Activated CD4-positive, alpha-beta T cell treated with anti-CD3 and anti-CD28 coated beads, Interleukin-2, amount 10 ng/mL, durations not matched to agents 24 days and 14 days (primary cell): Measurements from ENCODE around the gene NDUFAF3. TPM values are rescaled to one million over a fixed set of nuclear protein-coding genes. Genes with fewer than 3 reads are reported as not detected.

Source experiments
- DNase-seq: peaks from one replicate; pipeline ENCODE4 v3.0.0; 2022
- H3K27ac Mint-ChIP-seq: one replicate; pipeline ENCODE4 v1.8.0; 2022; ENCODE audit warnings: mild to moderate bottlenecking, mixed read lengths
- H3K27me3 Mint-ChIP-seq: one replicate; pipeline ENCODE4 v1.8.0; 2022; ENCODE audit warnings: mixed read lengths
- H3K36me3 Mint-ChIP-seq: one replicate; pipeline ENCODE4 v1.8.0; 2022; ENCODE audit warnings: low read depth, mild to moderate bottlenecking, mixed read lengths
- H3K4me1 Mint-ChIP-seq: one replicate; pipeline ENCODE4 v1.8.0; 2021; ENCODE audit warnings: mixed read lengths
- H3K4me3 Mint-ChIP-seq: one replicate; pipeline ENCODE4 v1.8.0; 2022; ENCODE audit warnings: mild to moderate bottlenecking, moderate library complexity, mixed read lengths
- H3K9me3 Mint-ChIP-seq: one replicate; pipeline ENCODE4 v1.8.0; 2021; ENCODE audit warnings: mixed read lengths
- intact Hi-C: fragments of 100-400 bp; cut with micrococcal nuclease; formaldehyde crosslinking; loops from one replicate; pipeline ENCODE4 v1.15.1; 2023
- total RNA-seq: library from RNA; stranded (reverse); gene quantifications from 2 replicates; pipeline ENCODE4 v1.2.3, GENCODE V29; 2022

Gene NDUFAF3
- total RNA-seq, 1 donor from 2014 or later: 123 TPM

DNA sequence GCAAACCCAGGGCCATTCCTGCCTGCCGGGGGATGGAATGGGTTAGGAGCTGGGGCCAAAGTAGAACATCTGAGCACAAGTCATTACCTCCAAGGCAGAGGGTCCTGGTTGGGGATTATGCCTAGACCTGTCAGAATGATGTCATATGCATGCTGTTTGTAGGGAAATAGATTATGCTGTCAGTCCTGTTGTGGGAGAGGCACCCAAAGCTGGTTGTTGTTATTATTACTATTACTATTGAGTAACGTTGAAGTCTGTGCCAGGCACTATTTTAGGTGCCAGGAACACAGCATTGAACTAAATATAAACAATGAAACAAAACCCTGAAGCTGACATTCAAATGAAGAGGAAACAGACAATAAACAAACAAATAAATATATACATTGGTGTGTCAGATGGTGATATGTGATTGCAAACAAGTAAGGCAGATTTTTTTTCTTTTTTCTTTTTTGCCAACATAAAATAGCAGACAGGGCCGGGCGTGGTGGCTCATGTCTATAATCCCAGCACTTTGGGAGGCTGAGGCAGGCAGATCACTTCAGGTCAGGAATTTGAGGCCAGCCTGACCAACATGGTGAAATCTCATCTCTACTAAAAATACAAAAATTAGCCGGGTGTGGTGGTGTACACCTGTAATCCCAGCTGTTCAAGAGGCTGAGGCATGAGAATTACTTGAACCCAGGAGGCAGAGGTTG lies 29.9 kb upstream of the NDUFAF3 start:
- H3K4me3 Mint-ChIP-seq: peak overlapping the region; percentile 95
- peaks cover 26% of the 10 kb centered on the region for H3K36me3 Mint-ChIP-seq
- intact Hi-C loops: no loop called here
- H3K9me3 Mint-ChIP-seq: no peaks in the 10 kb centered on the region
- no peaks in the 10 kb centered on the region for H3K27me3 Mint-ChIP-seq
- peaks cover 37% of the 10 kb centered on the region for H3K4me1 Mint-ChIP-seq
- peak overlapping the region; percentile 93 for H3K27ac Mint-ChIP-seq
- peak; percentile 56 for DNase-seq

DNA sequence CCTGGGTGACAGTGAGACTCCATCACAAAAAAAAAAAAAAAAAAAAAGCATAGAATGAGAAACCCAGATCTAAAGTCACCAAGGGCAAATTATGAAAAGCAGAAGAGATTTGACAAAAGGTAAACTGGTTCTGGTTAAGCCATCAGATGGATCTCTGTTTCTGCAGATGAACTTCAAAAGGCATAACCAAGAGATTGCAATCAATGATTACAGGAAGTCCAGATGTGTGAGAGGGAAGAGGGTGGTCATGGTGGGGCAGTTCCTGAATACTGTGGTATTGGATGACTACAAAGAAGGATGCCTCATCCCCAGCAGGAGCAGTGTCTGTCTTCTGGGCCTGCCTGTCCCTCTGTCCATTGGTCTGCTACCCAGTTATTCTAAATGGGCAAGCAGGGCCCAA lies 28.1 kb upstream of the NDUFAF3 start:
- DNase-seq: no peak
- H3K27me3 Mint-ChIP-seq: no peaks in the 10 kb centered on the region
- peaks cover 27% of the 10 kb centered on the region for H3K36me3 Mint-ChIP-seq
- no peak overlapping the region for H3K27ac Mint-ChIP-seq
- H3K4me3 Mint-ChIP-seq: no peak overlapping the region
- H3K4me1 Mint-ChIP-seq: peaks cover 32% of the 10 kb centered on the region
- intact Hi-C loops: no loop called here
- H3K9me3 Mint-ChIP-seq: no peaks in the 10 kb centered on the region

DNA sequence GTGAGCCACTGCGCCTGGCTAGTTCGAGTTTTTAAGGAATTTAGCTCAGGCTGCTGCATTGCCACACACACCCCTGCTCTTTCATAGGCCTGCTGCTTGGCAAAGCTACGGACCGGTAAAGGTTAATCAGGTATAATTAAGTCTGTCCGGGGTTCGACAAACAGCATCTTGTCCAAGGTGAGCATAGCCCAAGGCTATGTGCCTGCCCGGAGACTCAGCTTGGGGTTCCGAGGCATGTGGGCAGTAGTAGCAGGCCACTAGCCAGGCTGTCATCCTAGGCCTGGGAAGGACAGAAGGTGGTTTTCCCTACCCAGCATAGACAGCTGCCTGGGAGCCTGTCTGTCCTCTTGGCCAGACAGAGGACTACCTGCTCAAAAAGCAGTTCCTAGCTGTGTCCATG lies 25.3 kb upstream of the NDUFAF3 start:
- Mint-ChIP-seq H3K27ac (no peak overlapping the region), H3K36me3 (peaks cover 20% of the 10 kb centered on the region), H3K4me3 (no peak overlapping the region), H3K27me3 (no peaks in the 10 kb centered on the region), H3K4me1 (peaks cover 15% of the 10 kb centered on the region), H3K9me3 (no peaks in the 10 kb centered on the region)
- no peak for DNase-seq
- intact Hi-C loops: no loop called here

DNA sequence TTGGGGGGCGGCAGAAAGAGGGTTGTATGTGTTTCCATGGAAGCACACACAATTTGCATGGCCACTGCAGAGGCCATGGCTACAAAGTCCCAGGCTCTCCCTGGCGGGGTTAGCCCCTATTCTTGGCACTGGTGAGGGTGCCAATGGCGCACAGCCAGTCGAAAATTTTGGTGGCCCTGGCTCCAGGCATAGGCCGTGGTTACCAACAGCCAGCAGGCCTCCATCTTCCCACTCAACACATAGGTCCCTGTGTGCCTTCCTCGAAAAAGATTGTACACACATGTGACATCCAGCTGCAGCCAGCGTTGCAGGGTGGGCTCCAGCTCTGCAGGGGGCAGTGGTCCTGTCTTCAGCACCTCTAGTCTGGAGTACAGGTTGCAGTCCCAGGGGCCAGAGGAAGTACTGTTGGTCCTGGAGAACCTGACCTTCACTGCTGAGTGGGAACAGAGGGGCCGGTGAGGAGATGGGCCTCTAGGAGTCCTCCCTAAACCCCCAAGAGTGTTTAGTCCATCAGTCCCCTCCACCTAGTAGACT lies 24.8 kb upstream of the NDUFAF3 start:
- H3K36me3 Mint-ChIP-seq: peaks cover 18% of the 10 kb centered on the region
- no peak for DNase-seq
- intact Hi-C loops: no loop called here
- no peaks in the 10 kb centered on the region for H3K27me3 Mint-ChIP-seq
- no peak overlapping the region for H3K27ac Mint-ChIP-seq
- no peak overlapping the region for H3K4me3 Mint-ChIP-seq
- H3K9me3 Mint-ChIP-seq: no peaks in the 10 kb centered on the region
- H3K4me1 Mint-ChIP-seq: peaks cover 12% of the 10 kb centered on the region

DNA sequence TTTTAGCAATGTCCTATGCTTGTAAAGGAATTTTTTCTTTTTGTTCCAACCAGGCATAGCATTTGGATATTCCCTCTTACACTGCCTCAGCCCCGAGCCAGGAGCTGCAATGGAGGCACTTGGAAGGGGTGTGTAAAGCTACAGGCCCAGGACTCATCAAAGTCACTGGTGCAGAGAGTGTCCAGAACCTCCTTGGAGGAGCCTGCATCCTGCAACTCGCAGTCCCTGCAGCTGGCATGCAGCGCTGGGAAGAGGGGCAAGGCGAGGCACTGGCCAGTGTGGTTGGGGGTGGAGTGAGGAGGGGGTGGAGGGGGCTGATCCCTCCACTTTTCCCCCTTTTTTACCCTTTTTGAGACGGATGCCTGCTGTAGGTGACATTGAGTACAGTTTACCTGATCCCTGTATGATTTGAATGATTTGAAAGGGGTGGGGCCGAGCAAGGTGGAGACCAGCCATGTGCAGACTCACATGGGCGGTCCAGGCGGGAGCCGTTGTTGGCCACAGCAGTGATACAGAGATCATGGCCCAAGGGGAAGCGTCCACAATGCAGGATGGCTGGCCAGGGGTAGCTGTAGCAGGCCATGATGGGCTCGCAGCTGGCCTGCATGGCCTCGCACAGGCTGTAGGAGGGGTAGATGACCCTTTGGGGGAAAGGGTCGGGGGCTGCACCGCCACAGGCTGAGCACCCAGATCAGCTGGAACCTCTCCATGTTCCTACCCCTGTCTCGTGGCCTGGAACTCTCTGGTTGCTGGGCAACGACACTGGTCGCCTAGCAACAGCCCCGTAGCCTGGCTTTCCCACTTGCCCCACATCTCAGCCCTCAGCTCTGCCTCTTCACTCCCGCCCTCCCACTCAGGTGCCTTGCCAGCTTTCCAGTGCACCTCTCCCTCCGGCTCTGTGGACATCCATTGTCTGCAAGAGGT lies 23.9 kb upstream of the NDUFAF3 start:
- Mint-ChIP-seq H3K9me3 (no peaks in the 10 kb centered on the region), H3K36me3 (peaks cover 21% of the 10 kb centered on the region), H3K27me3 (no peaks in the 10 kb centered on the region), H3K4me3 (no peak overlapping the region), H3K4me1 (peaks cover 17% of the 10 kb centered on the region), H3K27ac (no peak overlapping the region)
- no peak for DNase-seq
- intact Hi-C loops: no loop called here

DNA sequence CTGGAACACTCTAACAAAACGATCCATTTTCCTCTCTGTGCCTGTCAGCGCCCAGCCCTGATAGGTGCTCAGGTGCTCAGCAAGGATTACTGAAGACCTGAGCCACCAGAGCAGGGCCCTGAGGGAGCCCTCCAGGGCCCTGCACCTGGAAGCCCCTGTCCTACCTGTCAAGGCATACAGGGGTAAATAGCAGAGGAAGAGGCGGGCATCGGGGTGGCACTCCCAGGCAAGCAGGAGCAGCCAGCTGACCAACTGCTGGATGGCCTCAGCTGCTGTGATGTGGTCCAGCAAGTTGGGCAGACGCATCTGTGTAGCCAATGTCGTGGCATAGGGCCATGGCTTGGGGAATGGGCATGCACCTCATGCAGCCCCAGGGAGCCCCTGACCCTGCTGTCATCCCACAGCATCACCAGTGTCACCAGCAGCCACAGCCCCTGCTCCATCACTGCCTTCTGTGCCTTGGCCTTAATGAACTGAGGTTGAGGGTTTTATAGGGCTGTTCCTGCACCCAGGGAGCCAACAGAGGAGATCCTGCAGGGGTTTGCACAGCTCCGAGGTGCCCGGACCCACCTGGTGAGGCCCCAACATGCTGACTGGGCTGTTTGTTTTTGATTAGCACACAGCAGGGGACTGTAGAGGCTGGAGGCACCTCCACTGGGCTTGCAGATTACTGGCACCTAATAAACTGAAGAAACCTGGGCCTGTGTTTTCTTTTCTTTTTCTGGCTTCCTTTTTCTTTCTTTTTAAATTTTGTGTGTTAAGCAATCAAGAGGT lies 22.6 kb upstream of the NDUFAF3 start:
- intact Hi-C loops: no loop called here
- H3K4me3 Mint-ChIP-seq: no peak overlapping the region
- H3K27me3 Mint-ChIP-seq: no peaks in the 10 kb centered on the region
- no peak for DNase-seq
- H3K27ac Mint-ChIP-seq: no peak overlapping the region
- H3K36me3 Mint-ChIP-seq: peaks cover 15% of the 10 kb centered on the region
- no peaks in the 10 kb centered on the region for H3K9me3 Mint-ChIP-seq
- H3K4me1 Mint-ChIP-seq: peaks cover 11% of the 10 kb centered on the region

DNA sequence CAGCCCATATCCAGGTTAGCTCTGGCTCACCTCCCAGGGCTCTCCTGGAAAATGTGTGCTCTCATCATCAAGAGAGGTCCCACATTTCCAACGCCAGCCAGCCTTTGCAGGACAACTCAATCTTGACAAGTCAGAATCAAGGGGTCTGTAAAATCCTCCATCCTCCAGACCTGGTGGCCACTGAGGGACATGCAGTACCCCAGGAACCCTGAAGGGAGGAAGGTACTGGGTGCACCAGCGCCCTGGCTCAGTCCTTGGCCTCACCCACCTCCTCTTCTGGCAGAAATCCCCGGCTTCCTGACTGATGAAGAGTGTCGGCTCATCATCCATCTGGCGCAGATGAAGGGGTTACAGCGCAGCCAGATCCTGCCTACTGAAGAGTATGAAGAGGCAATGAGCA lies 20.8 kb upstream of the NDUFAF3 start:
- no peak for DNase-seq
- no peaks in the 10 kb centered on the region for H3K9me3 Mint-ChIP-seq
- intact Hi-C loops: no loop called here
- H3K36me3 Mint-ChIP-seq: peaks cover 7% of the 10 kb centered on the region
- H3K4me1 Mint-ChIP-seq: peaks cover 7% of the 10 kb centered on the region
- H3K4me3 Mint-ChIP-seq: no peak overlapping the region
- H3K27ac Mint-ChIP-seq: no peak overlapping the region
- H3K27me3 Mint-ChIP-seq: no peaks in the 10 kb centered on the region

DNA sequence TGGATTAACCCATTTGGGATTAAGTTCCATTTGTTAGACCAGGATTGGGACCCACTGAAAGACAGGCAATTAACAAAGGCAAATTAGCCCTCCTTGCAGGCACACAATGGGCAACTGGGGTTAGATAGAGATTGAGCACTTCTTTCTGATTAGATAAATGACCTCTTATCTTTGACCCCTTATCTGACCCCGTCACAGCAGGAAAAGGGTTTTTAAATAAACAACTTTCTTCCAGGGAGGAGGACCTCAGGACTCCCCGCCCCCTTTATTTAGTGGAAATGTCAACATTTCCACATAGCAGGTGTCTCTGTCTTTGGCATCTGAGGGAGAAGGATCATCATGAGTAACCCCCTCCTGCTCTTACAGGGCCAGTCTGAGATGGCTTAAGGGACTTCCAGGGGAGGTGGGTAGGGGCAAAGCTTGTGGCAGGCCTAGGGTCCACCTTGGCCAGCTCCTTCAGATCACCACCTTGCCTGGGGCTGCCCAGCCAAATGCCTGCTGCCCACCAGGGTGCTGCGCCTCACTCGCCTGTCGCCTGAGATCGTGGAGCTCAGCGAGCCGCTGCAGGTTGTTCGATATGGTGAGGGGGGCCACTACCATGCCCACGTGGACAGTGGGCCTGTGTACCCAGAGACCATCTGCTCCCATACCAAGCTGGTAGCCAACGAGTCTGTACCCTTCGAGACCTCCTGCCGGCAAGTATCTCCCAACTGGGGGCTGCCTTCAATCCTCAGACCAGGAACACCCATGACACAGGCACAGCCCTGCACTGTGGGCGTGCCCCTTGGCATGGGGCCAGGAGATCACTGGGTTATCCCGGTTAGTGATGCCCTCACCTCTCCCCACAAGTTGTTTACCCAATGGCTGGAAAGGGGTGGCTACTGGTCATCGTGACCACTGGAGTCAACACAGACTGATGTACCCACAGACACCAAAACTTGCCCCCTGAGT lies 17.3 kb upstream of the NDUFAF3 start:
- Mint-ChIP-seq H3K4me3 (no peak overlapping the region), H3K4me1 (peaks cover 30% of the 10 kb centered on the region), H3K9me3 (no peaks in the 10 kb centered on the region), H3K27ac (no peak overlapping the region), H3K36me3 (peaks cover 7% of the 10 kb centered on the region), H3K27me3 (no peaks in the 10 kb centered on the region)
- intact Hi-C loops: no loop called here
- DNase-seq: no peak

DNA sequence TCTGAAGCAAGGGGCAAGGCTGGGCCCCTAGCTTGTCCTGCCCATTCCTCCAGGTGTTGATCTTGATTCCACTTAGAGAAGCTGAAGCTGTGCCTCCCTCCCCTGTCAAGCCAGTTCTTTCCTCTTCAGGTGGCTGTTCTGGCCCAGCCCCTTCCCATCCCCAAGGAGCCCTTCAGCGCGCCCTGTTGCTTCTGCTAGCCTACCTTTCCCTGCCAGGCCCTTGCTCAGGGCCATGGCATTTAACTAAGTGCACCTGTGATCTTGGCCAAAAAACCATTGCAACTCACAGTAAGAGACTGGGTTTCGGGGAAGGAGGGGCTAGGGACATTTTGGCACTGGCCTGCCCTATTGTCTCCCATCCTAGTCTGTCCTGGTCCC lies 16.6 kb upstream of the NDUFAF3 start:
- peaks cover 30% of the 10 kb centered on the region for H3K4me1 Mint-ChIP-seq
- no peak overlapping the region for H3K27ac Mint-ChIP-seq
- DNase-seq: no peak
- H3K27me3 Mint-ChIP-seq: no peaks in the 10 kb centered on the region
- H3K9me3 Mint-ChIP-seq: no peaks in the 10 kb centered on the region
- intact Hi-C loops: no loop called here
- peaks cover 7% of the 10 kb centered on the region for H3K36me3 Mint-ChIP-seq
- H3K4me3 Mint-ChIP-seq: no peak overlapping the region

DNA sequence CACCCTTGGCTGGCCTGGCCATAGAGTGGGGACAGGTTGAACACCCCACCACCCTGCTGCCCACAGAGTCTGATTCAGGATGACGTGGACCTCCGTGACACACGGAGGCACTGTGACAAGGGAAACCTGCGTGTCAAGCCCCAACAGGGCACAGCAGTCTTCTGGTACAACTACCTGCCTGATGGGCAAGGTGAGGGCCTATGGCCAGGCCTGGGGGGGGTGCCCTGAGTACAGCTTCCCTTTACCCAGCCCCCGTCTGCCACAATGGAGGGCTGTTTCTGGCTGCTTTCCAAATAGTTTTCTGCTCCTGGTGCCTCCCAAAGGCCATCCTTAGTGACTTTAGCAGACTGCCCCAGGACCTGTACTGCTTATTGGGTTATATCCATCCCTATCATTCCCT lies 15.9 kb upstream of the NDUFAF3 start:
- Mint-ChIP-seq H3K36me3 (peaks cover 7% of the 10 kb centered on the region), H3K27me3 (no peaks in the 10 kb centered on the region), H3K9me3 (no peaks in the 10 kb centered on the region), H3K4me3 (peak overlapping the region; percentile 94), H3K27ac (peak overlapping the region; percentile 99), H3K4me1 (peaks cover 30% of the 10 kb centered on the region)
- no peak for DNase-seq
- intact Hi-C loops: no loop called here

DNA sequence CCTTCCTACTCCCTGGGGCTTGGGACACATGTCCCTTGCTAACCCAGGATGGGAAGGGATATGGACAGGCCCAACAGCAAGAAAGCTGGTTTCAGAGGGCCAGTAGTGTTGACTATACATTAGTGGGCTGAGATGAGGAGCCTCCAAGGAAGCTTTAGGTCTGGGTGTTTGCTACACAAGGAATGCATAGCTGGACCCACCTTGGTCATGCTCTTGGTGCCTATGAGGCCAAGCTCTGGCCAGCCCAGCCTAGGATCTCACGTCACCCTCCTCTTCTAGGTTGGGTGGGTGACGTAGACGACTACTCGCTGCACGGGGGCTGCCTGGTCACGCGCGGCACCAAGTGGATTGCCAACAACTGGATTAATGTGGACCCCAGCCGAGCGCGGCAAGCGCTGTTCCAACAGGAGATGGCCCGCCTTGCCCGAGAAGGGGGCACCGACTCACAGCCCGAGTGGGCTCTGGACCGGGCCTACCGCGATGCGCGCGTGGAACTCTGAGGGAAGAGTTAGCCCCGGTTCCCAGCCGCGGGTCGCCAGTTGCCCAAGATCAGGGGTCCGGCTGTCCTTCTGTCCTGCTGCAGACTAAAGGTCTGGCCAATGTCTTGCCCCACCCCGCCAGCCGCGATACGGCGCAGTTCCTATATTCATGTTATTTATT lies 15.4 kb upstream of the NDUFAF3 start:
- H3K27me3 Mint-ChIP-seq: no peaks in the 10 kb centered on the region

DNA sequence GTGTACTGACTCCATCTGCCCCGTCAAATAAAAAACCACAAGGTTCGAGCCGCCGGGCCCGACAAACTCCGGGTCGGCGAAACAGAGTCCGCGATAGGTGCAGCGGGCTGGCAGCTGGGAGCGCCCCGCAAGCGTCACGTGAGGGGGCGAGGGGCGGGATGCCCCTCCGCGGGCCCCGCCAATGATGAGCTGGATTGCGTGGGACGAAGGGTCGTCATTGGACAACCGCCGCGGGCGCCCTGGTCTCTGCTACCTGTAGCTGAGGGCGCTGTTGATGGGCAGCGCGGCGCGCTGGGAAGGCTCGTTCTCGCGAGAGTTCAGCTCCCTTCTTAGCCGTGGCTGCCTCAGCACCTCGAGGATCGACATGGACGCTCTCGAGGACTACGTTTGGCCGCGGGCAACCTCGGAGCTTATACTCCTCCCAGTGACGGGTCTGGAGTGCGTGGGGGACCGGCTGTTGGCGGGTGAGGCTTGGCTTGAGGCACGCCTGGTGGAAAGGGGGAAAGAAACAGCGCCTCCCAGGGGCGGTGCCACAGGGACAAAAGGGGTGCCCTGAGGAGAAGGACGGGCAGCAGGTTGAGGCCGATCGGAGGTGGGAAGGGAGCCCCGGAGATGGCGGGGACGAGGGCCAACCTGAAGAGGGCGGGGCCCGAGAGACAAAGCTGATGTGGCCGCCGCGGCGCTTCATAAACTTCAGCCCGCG lies 14.7 kb upstream of the NDUFAF3 start, which contains the start of gene WDR6:
Gene WDR6 (plus strand): TSS at position 324 of the 703 bp plus-strand sequence. CDS start 41 bp downstream, at position 365.
- DNase-seq: peak; percentile 99
- intact Hi-C loops: loop anchor here (1.0 kb wide), 3 partner anchors 11 to 87 kb away; partner anchors contain the start of genes DALRD3 and QRICH1
- Mint-ChIP-seq H3K9me3 (no peaks in the 10 kb centered on the region), H3K4me3 (peak within 1 kb of the TSS; percentile 94), H3K36me3 (peaks cover 15% of the 10 kb centered on the region), H3K27ac (peak within 1 kb of the TSS; percentile 99), H3K4me1 (peaks cover 27% of the 10 kb centered on the region), H3K27me3 (no peaks in the 10 kb centered on the region)

More for the DNA sequence above, 15.4 kb upstream of the NDUFAF3 start:
- no peak for DNase-seq
- peak overlapping the region; percentile 99 for H3K27ac Mint-ChIP-seq
- intact Hi-C loops: loop anchor here (1.0 kb wide), 3 partner anchors 12 to 88 kb away; partner anchors contain the start of genes DALRD3 and QRICH1
- peak overlapping the region; percentile 94 for H3K4me3 Mint-ChIP-seq
- peaks cover 30% of the 10 kb centered on the region for H3K4me1 Mint-ChIP-seq
- H3K9me3 Mint-ChIP-seq: no peaks in the 10 kb centered on the region
- H3K36me3 Mint-ChIP-seq: peaks cover 10% of the 10 kb centered on the region
